ENCODE data around the gene POLR2M. TPM values are rescaled to one million over a fixed set of nuclear protein-coding genes. Genes with fewer than 3 reads are reported as not detected.

POLR2M gene
- total RNA-seq, 4 donors from 2014 or later: 25.5 to 430 (median 34.7) TPM

GRCh38 chr15:57684491-57685151 lies 21.9 kb upstream of the POLR2M start:
- H3K4me3 ChIP-seq (ENCODE audit: low read depth, poor library complexity, severe bottlenecking): no peak overlapping the region
- DNase-seq (ENCODE audit: low spot score in 2 of 2): no peak
- 77 to 81% methylated on average over 8 of the region's 8 CpGs for WGBS, 2 donors
- TF ChIP-seq CTCF (IDR thresholded peaks at IDR 0.05) (no peak), POLR2A (IDR thresholded peaks at IDR 0.05) (no peak)
- intact Hi-C loops (cut with DNase I; ENCODE audit: low total_unique reads): no loop called here

- intact Hi-C loops (cut with DNase I; ENCODE audit: low total_unique reads): no loop called here
- WGBS, 2 donors: 64 to 82% methylated on average over 7 of the region's 7 CpGs
- TF ChIP-seq CTCF (IDR thresholded peaks at IDR 0.05): no peak
- TF ChIP-seq POLR2A (IDR thresholded peaks at IDR 0.05): no peak
- H3K4me3 ChIP-seq (ENCODE audit: low read depth, poor library complexity, severe bottlenecking): no peak overlapping the region
- no peak for DNase-seq (ENCODE audit: low spot score in 2 of 2)
Observed at GRCh38 chr15:57685306-57686095, 21.0 kb upstream of the POLR2M start.

GRCh38 chr15:57686657-57687056 lies 19.9 kb upstream of the POLR2M start:
- intact Hi-C loops (cut with DNase I; ENCODE audit: low total_unique reads): no loop called here
- TF ChIP-seq CTCF (IDR thresholded peaks at IDR 0.05) (no peak), POLR2A (IDR thresholded peaks at IDR 0.05) (no peak)
- no peak overlapping the region for H3K4me3 ChIP-seq (ENCODE audit: low read depth, poor library complexity, severe bottlenecking)
- no peak for DNase-seq (ENCODE audit: low spot score in 2 of 2)
- WGBS, 2 donors: 82 to 87% methylated on average over 4 of the region's 4 CpGs

GRCh38 chr15:57690341-57690966 lies 16.1 kb upstream of the POLR2M start:
- WGBS, 2 donors: 89 to 91% methylated on average over 5 to 6 of the region's 6 CpGs
- intact Hi-C loops (cut with DNase I; ENCODE audit: low total_unique reads): no loop called here
- H3K4me3 ChIP-seq (ENCODE audit: low read depth, poor library complexity, severe bottlenecking): no peak overlapping the region
- DNase-seq (ENCODE audit: low spot score in 2 of 2): no peak
- no peak for TF ChIP-seq CTCF (IDR thresholded peaks at IDR 0.05)
- no peak for TF ChIP-seq POLR2A (IDR thresholded peaks at IDR 0.05)

GRCh38 chr15:57691082-57691481 lies 15.4 kb upstream of the POLR2M start:
- no peak for DNase-seq (ENCODE audit: low spot score in 2 of 2)
- intact Hi-C loops (cut with DNase I; ENCODE audit: low total_unique reads): no loop called here
- 60 to 77% methylated on average over 1 of the region's 1 CpG for WGBS, 2 donors
- TF ChIP-seq CTCF (IDR thresholded peaks at IDR 0.05) (no peak), POLR2A (IDR thresholded peaks at IDR 0.05) (no peak)
- no peak overlapping the region for H3K4me3 ChIP-seq (ENCODE audit: low read depth, poor library complexity, severe bottlenecking)
